GM12864 (cell line): ENCODE results near the gene SLC18B1.

Source experiments
- DNase-seq: peaks from one replicate; pipeline ENCODE4 v3.0.0-alpha.2; 2011; ENCODE audit warnings: low read depth
- H3K4me3 ChIP-seq: 2 replicates; pipeline ENCODE4 v1.5.1; 2011; ENCODE audit warnings: mild to moderate bottlenecking, low read depth, low read length, control low read depth
- TF ChIP-seq, protein P1 (sequence below): IDR thresholded peaks from 2 replicates; pipeline ENCODE4 v1.5.1; 2011; ENCODE audit warnings: low read depth, mild to moderate bottlenecking, moderate library complexity, low read length, control low read depth, inconsistent platforms; ENCODE audit errors: missing control alignments

Gene SLC18B1

DNA sequence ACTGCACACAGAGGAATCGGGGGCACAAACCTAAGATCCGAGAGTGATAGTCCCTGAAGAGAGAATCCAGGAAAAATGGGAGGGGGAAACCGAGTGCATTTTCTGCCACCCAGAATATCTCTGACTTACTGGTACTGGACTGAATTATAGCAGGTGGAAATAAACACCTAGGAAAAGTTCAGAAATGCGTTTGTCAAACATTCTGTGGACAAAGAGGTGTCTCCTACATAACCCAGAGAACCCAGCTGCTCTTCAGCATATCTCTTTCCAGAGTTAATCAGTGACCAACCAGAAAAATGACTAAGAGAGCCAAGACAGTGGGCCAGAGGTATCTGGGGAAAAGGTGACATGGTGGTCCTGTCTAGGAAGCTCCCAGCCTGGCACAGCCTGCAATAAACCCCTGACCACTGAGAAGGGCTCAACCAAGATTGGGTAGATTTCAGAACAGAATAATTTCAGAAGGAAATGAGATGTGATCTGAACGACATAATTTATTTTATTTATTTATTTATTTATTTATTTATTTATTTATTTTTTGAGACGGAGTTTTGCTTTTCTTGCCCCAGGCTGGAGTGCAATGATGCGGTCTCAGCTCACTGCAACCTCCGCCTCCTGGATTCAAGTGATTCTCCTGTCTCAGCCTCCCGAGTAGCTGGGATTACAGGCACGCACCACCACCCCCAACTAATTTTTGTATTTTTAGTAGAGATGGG is 78.5 kb downstream of the SLC18B1 start:
- TF ChIP-seq, protein P1, sequence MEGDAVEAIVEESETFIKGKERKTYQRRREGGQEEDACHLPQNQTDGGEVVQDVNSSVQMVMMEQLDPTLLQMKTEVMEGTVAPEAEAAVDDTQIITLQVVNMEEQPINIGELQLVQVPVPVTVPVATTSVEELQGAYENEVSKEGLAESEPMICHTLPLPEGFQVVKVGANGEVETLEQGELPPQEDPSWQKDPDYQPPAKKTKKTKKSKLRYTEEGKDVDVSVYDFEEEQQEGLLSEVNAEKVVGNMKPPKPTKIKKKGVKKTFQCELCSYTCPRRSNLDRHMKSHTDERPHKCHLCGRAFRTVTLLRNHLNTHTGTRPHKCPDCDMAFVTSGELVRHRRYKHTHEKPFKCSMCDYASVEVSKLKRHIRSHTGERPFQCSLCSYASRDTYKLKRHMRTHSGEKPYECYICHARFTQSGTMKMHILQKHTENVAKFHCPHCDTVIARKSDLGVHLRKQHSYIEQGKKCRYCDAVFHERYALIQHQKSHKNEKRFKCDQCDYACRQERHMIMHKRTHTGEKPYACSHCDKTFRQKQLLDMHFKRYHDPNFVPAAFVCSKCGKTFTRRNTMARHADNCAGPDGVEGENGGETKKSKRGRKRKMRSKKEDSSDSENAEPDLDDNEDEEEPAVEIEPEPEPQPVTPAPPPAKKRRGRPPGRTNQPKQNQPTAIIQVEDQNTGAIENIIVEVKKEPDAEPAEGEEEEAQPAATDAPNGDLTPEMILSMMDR, result no peak
- H3K4me3 ChIP-seq, result no peak overlapping the region
- DNase-seq, result no peak
